Effector memory CD4-positive, alpha-beta T cell (primary cell): Measurements from ENCODE around the gene UAP1.
"Not testable (repeated sequence)": the region's sequence is repeated elsewhere in the genome, so short reads cannot be mapped to it uniquely, and the experiment has no call there.

Experiments
- DNase-seq, 3 donors: peaks; one replicate each; pipeline ENCODE4 v3.0.0-alpha.2; 2020
- H3K27ac ChIP-seq: 2 replicates; pipeline ENCODE4 v1.7.0; 2013; ENCODE audit warnings: mild to moderate bottlenecking, low read length, moderate library complexity; ENCODE audit not compliant: insufficient read depth, poor library complexity, severe bottlenecking
- H3K27me3 ChIP-seq: replicated peaks from 2 replicates; pipeline ENCODE4 v1.7.0; 2013; ENCODE audit warnings: mild to moderate bottlenecking, low read length; ENCODE audit not compliant: insufficient read depth, control insufficient read depth, poor library complexity, severe bottlenecking
- H3K36me3 ChIP-seq: 2 replicates; pipeline ENCODE4 v1.7.0; 2013; ENCODE audit warnings: mild to moderate bottlenecking, low read length, moderate library complexity; ENCODE audit not compliant: control insufficient read depth, insufficient read depth
- H3K4me1 ChIP-seq: 2 replicates; pipeline ENCODE4 v1.7.0; 2013; ENCODE audit warnings: low read length, mild to moderate bottlenecking; ENCODE audit not compliant: control insufficient read depth, insufficient read depth, poor library complexity, severe bottlenecking
- H3K4me3 ChIP-seq: 2 replicates; pipeline ENCODE4 v1.7.0; 2013; ENCODE audit warnings: low read length, low read depth, mild to moderate bottlenecking; ENCODE audit not compliant: insufficient read depth, poor library complexity, severe bottlenecking
- H3K9me3 ChIP-seq: 2 replicates; pipeline ENCODE4 v1.7.0; 2013; ENCODE audit warnings: mild to moderate bottlenecking, low read length, moderate library complexity; ENCODE audit not compliant: control insufficient read depth

The UAP1 gene

GRCh38 chr1:162564762-162565218, 3.3 kb downstream of the UAP1 start:
- Histone ChIP-seq H3K36me3 (no peaks in the 10 kb centered on the region), H3K27ac (no peak overlapping the region), H3K9me3 (no peaks in the 10 kb centered on the region), H3K27me3 (no peaks in the 10 kb centered on the region), H3K4me3 (no peak overlapping the region), H3K4me1 (no peaks in the 10 kb centered on the region)
- DNase-seq = no peak

DNA sequence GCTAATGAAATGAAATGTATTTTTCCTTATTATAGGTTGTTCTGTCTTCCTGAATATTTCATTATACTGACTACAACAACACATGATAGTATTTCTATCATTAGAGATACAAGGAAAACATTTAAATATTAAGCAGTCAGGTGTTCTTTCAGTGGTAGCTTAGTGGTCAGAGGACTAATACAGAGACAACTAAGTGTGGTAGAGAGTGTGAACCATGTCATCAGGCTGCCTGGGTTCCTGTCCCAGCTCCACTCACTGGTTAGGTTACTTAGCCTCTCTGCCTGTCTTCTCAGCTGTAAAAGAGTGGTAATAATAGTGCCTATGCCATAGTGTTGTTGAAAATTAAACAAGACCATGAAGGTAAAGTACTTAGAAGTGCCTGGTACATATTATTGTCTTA, 3.9 kb downstream of the UAP1 start:
- no peak for DNase-seq
- H3K9me3 ChIP-seq = no peaks in the 10 kb centered on the region
- H3K27ac ChIP-seq = no peak overlapping the region
- H3K36me3 ChIP-seq = no peaks in the 10 kb centered on the region
- no peaks in the 10 kb centered on the region for H3K27me3 ChIP-seq
- no peaks in the 10 kb centered on the region for H3K4me1 ChIP-seq
- no peak overlapping the region for H3K4me3 ChIP-seq

- Histone ChIP-seq H3K36me3 (no peaks in the 10 kb centered on the region), H3K4me1 (no peaks in the 10 kb centered on the region), H3K27me3 (no peaks in the 10 kb centered on the region), H3K27ac (no peak overlapping the region), H3K4me3 (no peak overlapping the region), H3K9me3 (no peaks in the 10 kb centered on the region)
- no peak for DNase-seq
Observed at GRCh38 chr1:162566870-162567269, 5.3 kb downstream of the UAP1 start.

DNA sequence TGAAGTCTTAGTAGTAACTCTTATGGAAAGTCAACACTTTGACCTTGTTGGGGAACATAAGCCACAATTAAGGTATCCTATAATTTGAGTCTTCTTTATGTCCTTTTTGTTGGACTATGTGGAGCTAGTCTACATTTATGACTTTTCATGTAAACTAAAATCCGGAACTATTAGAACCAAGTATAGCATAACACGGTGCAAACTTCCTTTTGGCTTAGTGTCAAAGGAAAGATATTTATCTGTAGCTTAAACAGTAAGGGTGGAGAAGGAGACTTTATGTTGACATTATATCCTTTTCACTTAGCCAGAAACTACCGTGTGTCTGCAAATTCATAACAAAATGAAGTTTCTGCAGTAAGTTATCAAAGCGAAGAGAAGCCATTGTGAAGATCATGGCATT, 7.3 kb downstream of the UAP1 start:
- Histone ChIP-seq H3K27ac (no peak overlapping the region), H3K27me3 (no peaks in the 10 kb centered on the region), H3K9me3 (no peaks in the 10 kb centered on the region), H3K4me3 (no peak overlapping the region), H3K4me1 (no peaks in the 10 kb centered on the region), H3K36me3 (no peaks in the 10 kb centered on the region)
- DNase-seq = no peak

GRCh38 chr1:162570718-162571117, 9.2 kb downstream of the UAP1 start:
- Histone ChIP-seq H3K27ac (no peak overlapping the region), H3K9me3 (no peaks in the 10 kb centered on the region), H3K27me3 (no peaks in the 10 kb centered on the region), H3K4me1 (no peaks in the 10 kb centered on the region), H3K4me3 (no peak overlapping the region), H3K36me3 (no peaks in the 10 kb centered on the region)
- no peak for DNase-seq

DNA sequence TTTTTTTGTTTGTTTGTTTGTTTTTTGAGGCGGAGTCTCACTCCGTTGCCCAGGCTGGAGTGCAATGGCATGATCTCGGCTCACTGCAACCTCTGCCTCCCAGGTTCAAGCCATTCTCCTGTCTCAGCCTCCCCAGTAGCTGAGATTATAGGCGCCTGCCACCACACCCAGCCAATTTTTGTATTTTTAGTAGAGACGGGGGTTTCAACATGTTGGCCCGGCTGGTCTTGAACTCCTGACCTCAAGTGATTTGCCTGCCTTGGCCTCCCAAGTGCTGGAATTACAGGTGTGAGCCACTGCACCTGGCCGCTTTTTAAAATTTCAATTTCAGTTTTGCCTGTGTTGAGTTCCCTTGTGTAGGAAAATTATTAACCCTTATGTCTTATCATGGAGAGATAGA, 9.6 kb downstream of the UAP1 start:
- H3K27ac ChIP-seq, H3K9me3 ChIP-seq, H3K36me3 ChIP-seq, DNase-seq, H3K4me3 ChIP-seq, H3K4me1 ChIP-seq, H3K27me3 ChIP-seq: not testable (repeated sequence)

DNA sequence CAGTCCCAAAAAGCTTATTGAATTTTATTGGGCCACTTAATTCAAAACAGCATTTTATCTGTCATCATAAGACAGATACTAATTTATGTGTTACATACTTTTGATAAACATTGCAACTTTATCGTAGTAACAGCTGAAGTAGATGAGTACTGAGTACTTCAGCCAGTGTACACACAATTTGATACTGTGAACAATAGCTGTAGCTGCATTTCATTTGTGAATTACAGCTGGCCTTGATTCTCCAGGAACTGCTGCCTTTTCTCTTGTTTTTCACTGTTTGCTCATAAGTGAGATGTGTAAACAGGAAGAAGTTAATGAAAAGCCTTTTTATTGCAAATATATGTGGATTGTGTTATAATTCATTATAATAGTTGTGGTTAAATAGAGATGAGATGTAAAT, 10.2 kb downstream of the UAP1 start:
- no peaks in the 10 kb centered on the region for H3K9me3 ChIP-seq
- H3K36me3 ChIP-seq = peaks cover 2% of the 10 kb centered on the region
- no peaks in the 10 kb centered on the region for H3K4me1 ChIP-seq
- H3K27me3 ChIP-seq = no peaks in the 10 kb centered on the region
- no peak overlapping the region for H3K4me3 ChIP-seq
- no peak overlapping the region for H3K27ac ChIP-seq
- no peak for DNase-seq

GRCh38 chr1:162573136-162573535, 11.6 kb downstream of the UAP1 start:
- Histone ChIP-seq H3K9me3 (no peaks in the 10 kb centered on the region), H3K4me3 (no peak overlapping the region), H3K27me3 (no peaks in the 10 kb centered on the region), H3K27ac (no peak overlapping the region), H3K36me3 (peaks cover 4% of the 10 kb centered on the region), H3K4me1 (no peaks in the 10 kb centered on the region)
- no peak for DNase-seq

- Histone ChIP-seq H3K27me3 (no peaks in the 10 kb centered on the region), H3K36me3 (peaks cover 20% of the 10 kb centered on the region), H3K4me1 (no peaks in the 10 kb centered on the region), H3K9me3 (no peaks in the 10 kb centered on the region), H3K4me3 (no peak overlapping the region), H3K27ac (no peak overlapping the region)
- DNase-seq = no peak
Observed at GRCh38 chr1:162578071-162578700, 16.7 kb downstream of the UAP1 start.

GRCh38 chr1:162578936-162579335, 17.4 kb downstream of the UAP1 start:
- DNase-seq = no peak
- H3K9me3 ChIP-seq = no peaks in the 10 kb centered on the region
- H3K36me3 ChIP-seq = peaks cover 21% of the 10 kb centered on the region
- H3K27me3 ChIP-seq = no peaks in the 10 kb centered on the region
- H3K4me3 ChIP-seq = no peak overlapping the region
- no peak overlapping the region for H3K27ac ChIP-seq
- H3K4me1 ChIP-seq = no peaks in the 10 kb centered on the region
